Liver (tissue), 3 donors: ENCODE results near the gene RPS17.
"Not testable (repeated sequence)": the region's sequence is repeated elsewhere in the genome, so short reads cannot be mapped to it uniquely, and the experiment has no call there.

Experiments
- EGR1 ChIP-seq, 2 donors: IDR thresholded peaks; 2 replicates each; pipeline ENCODE4 v1.6.1; 2016 to 2018; ENCODE audit warnings: antibody characterized with exemption in 2 of 2, low read depth in 2 of 2
- FOXA1 ChIP-seq: IDR thresholded peaks from 2 replicates; pipeline ENCODE4 v1.6.1; 2016; ENCODE audit warnings: antibody characterized with exemption
- HNF4G ChIP-seq: IDR thresholded peaks from 2 replicates; pipeline ENCODE4 v1.6.1; 2016; ENCODE audit warnings: antibody characterized with exemption
- JUND ChIP-seq, 2 donors: IDR thresholded peaks; 2 replicates each; pipeline ENCODE4 v1.6.1; 2016; ENCODE audit warnings: antibody characterized with exemption in 2 of 2
- RAD21 ChIP-seq, 2 donors: IDR thresholded peaks; 2 replicates each; pipeline ENCODE4 v1.6.1; 2016; ENCODE audit warnings: antibody characterized with exemption in 2 of 2, mild to moderate bottlenecking in 2 of 2
- RXRA ChIP-seq, 2 donors: IDR thresholded peaks; 2 replicates each; pipeline ENCODE4 v1.6.1; 2017 to 2018; ENCODE audit warnings: antibody characterized with exemption in 2 of 2, mild to moderate bottlenecking in 1 of 2
- SP1 ChIP-seq: IDR thresholded peaks from 2 replicates; pipeline ENCODE4 v1.6.1; 2018; ENCODE audit warnings: antibody characterized with exemption, mild to moderate bottlenecking
- TAF1 ChIP-seq: conservative IDR thresholded peaks from 2 replicates; pipeline ENCODE4 v1.6.1; 2016; ENCODE audit warnings: antibody characterized with exemption, mild to moderate bottlenecking
- YY1 ChIP-seq: IDR thresholded peaks from 2 replicates; pipeline ENCODE4 v1.6.1; 2016; ENCODE audit warnings: antibody characterized with exemption, mild to moderate bottlenecking
- TF ChIP-seq, protein P1 (sequence below): fragments of 150-350 bp; IDR thresholded peaks from 2 replicates; pipeline ENCODE4 v1.5.1; 2017; ENCODE audit warnings: improper control_type of control experiment, low read depth, low read length; ENCODE audit not compliant: missing input control
- TF ChIP-seq, protein P2 (sequence below): IDR thresholded peaks from 2 replicates; pipeline ENCODE4 v1.6.1; 2016; ENCODE audit warnings: antibody characterized with exemption, mild to moderate bottlenecking
- TF ChIP-seq, protein P3 (sequence below): IDR thresholded peaks from 2 replicates; pipeline ENCODE4 v1.6.1; 2016; ENCODE audit warnings: antibody characterized with exemption
- TF ChIP-seq, protein P4 (sequence below): IDR thresholded peaks from 2 replicates; pipeline ENCODE4 v1.6.1; 2016; ENCODE audit warnings: antibody characterized with exemption
- TF ChIP-seq, protein P5 (sequence below): IDR thresholded peaks from 2 replicates; pipeline ENCODE4 v1.6.1; 2016; ENCODE audit warnings: antibody characterized with exemption
- donor health status: healthy.
- donor health status: healthy.

DNA sequence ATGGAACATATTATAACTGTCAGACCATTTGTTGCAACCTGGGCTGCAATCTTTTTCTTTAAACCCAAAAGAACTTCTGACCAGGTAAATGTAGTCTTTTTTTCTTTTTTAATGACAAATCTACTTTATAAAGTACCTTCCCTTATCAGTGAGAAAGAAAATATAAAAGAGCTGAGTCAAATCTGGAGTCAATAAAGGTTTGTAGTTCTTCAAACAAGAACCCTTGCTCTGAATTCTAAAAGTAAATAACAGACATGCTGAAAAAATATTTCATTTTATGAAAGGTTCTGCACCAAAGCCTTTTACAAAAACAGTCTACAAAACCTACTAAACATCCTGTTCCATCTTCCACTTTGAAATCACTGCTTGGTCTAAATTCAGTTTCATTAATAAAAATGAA lies 42.3 kb downstream of the RPS17 start:
- TF ChIP-seq, protein P1, sequence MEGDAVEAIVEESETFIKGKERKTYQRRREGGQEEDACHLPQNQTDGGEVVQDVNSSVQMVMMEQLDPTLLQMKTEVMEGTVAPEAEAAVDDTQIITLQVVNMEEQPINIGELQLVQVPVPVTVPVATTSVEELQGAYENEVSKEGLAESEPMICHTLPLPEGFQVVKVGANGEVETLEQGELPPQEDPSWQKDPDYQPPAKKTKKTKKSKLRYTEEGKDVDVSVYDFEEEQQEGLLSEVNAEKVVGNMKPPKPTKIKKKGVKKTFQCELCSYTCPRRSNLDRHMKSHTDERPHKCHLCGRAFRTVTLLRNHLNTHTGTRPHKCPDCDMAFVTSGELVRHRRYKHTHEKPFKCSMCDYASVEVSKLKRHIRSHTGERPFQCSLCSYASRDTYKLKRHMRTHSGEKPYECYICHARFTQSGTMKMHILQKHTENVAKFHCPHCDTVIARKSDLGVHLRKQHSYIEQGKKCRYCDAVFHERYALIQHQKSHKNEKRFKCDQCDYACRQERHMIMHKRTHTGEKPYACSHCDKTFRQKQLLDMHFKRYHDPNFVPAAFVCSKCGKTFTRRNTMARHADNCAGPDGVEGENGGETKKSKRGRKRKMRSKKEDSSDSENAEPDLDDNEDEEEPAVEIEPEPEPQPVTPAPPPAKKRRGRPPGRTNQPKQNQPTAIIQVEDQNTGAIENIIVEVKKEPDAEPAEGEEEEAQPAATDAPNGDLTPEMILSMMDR, result not testable (repeated sequence)
- TF ChIP-seq EGR1 (IDR thresholded peaks at IDR 0.05; ENCODE audit: low read depth in 2 of 2); JUND (IDR thresholded peaks at IDR 0.05); RAD21 (IDR thresholded peaks at IDR 0.05); FOXA1; RXRA (IDR thresholded peaks at IDR 0.05); YY1; TAF1; SP1; HNF4G: not testable (repeated sequence)
- TF ChIP-seq, protein P2, sequence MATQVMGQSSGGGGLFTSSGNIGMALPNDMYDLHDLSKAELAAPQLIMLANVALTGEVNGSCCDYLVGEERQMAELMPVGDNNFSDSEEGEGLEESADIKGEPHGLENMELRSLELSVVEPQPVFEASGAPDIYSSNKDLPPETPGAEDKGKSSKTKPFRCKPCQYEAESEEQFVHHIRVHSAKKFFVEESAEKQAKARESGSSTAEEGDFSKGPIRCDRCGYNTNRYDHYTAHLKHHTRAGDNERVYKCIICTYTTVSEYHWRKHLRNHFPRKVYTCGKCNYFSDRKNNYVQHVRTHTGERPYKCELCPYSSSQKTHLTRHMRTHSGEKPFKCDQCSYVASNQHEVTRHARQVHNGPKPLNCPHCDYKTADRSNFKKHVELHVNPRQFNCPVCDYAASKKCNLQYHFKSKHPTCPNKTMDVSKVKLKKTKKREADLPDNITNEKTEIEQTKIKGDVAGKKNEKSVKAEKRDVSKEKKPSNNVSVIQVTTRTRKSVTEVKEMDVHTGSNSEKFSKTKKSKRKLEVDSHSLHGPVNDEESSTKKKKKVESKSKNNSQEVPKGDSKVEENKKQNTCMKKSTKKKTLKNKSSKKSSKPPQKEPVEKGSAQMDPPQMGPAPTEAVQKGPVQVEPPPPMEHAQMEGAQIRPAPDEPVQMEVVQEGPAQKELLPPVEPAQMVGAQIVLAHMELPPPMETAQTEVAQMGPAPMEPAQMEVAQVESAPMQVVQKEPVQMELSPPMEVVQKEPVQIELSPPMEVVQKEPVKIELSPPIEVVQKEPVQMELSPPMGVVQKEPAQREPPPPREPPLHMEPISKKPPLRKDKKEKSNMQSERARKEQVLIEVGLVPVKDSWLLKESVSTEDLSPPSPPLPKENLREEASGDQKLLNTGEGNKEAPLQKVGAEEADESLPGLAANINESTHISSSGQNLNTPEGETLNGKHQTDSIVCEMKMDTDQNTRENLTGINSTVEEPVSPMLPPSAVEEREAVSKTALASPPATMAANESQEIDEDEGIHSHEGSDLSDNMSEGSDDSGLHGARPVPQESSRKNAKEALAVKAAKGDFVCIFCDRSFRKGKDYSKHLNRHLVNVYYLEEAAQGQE, result not testable (repeated sequence)
- TF ChIP-seq, protein P3, sequence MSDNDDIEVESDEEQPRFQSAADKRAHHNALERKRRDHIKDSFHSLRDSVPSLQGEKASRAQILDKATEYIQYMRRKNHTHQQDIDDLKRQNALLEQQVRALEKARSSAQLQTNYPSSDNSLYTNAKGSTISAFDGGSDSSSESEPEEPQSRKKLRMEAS, result not testable (repeated sequence)
- TF ChIP-seq, protein P4, sequence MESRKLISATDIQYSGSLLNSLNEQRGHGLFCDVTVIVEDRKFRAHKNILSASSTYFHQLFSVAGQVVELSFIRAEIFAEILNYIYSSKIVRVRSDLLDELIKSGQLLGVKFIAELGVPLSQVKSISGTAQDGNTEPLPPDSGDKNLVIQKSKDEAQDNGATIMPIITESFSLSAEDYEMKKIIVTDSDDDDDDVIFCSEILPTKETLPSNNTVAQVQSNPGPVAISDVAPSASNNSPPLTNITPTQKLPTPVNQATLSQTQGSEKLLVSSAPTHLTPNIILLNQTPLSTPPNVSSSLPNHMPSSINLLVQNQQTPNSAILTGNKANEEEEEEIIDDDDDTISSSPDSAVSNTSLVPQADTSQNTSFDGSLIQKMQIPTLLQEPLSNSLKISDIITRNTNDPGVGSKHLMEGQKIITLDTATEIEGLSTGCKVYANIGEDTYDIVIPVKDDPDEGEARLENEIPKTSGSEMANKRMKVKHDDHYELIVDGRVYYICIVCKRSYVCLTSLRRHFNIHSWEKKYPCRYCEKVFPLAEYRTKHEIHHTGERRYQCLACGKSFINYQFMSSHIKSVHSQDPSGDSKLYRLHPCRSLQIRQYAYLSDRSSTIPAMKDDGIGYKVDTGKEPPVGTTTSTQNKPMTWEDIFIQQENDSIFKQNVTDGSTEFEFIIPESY, result not testable (repeated sequence)
- TF ChIP-seq, protein P5, sequence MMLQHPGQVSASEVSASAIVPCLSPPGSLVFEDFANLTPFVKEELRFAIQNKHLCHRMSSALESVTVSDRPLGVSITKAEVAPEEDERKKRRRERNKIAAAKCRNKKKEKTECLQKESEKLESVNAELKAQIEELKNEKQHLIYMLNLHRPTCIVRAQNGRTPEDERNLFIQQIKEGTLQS, result not testable (repeated sequence)
